Stimulated activated CD8-positive, alpha-beta memory T cell treated with anti-CD3 and anti-CD28 coated beads, Interleukin-15, amount 100 ng/mL, for 48 hours (primary cell): ENCODE measurements around the gene CHCHD4.

ENCODE experiments used
- DNase-seq, 2 donors: peaks; one replicate each; pipeline ENCODE4 v3.0.0-alpha.2; 2020; ENCODE audit warnings: low read depth in 2 of 2

Gene CHCHD4

GRCh38 chr3:14124615-14125192 is at the start of gene CHCHD4, which contains the start of gene TMEM43:
TSS of gene CHCHD4 (minus strand) at chr3:14124870. CDS start at chr3:14124676, 194 bp downstream.
TSS of gene TMEM43 (plus strand) at chr3:14125052. CDS start at chr3:14125194, 142 bp downstream.
- DNase-seq: peak; percentile 95 to 97

GRCh38 chr3:14172496-14172895 is 47.8 kb upstream of the CHCHD4 start:
- DNase-seq: no peak

- DNase-seq: no peak
Measured at GRCh38 chr3:14170531-14171159, 46.0 kb upstream of the CHCHD4 start.

GRCh38 chr3:14169871-14170270 is 45.2 kb upstream of the CHCHD4 start:
- DNase-seq: no peak

DNA sequence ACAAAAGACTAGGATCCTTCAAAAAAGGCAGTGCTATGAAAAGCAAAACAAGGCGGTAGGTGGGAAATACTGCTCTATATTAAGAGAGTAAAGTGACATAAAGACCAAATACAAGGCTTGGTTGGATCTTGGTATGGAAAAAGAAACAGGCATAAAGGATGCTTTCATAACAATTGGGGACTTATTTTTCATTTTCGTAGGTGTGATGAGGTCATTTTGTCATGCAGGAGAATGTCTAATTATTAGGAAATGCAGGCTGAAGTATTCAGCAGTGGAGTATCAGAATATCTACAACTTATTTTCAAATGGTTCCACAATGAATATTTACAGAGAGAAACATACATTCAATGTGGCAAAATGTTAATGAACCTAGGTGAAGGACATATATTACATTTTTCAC is 44.8 kb upstream of the CHCHD4 start:
- no peak for DNase-seq

GRCh38 chr3:14166877-14167603 is 42.4 kb upstream of the CHCHD4 start:
- no peak for DNase-seq

- no peak for DNase-seq
Measured at GRCh38 chr3:14162178-14162577, 37.5 kb upstream of the CHCHD4 start.

DNA sequence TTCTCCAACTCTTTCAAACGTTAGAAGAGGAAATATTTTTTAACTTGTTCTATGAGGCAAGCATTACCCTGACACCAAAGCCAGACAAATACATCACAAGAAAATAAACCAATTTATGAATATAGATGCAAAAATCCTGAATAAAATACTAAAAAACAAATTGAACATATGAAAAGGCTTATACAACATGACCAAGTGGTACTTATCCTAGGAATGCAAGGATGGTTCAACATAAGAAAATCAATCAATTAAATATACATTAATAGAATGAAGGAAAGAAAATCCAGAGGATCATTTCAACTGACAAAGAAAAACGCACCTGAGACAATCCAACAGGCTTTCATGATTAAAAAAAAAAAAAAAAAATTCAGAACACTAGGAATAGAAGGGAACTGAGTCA is 36.6 kb upstream of the CHCHD4 start:
- DNase-seq: no peak

GRCh38 chr3:14159426-14159825 is 34.8 kb upstream of the CHCHD4 start:
- no peak for DNase-seq

- no peak for DNase-seq
Measured at GRCh38 chr3:14158370-14158769, 33.7 kb upstream of the CHCHD4 start.

DNA sequence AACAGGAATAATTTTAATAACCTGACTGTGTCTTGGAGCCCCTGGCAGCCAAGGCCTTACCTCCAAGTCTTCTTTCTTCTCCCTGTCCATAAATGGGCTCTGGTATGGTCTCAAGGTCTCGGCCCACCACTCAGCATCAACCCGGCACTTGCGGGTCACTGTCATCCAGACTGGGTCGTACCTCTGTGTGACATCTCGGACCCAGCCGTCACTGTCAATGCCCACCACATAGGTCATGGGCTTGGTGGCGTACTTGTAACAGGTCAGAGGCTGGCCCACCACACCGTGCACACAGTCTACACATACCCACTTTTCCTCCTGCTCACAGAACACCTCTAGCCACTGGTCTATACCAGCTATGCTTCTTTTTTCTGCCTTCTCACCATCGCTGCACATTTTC is 33.3 kb upstream of the CHCHD4 start:
- no peak for DNase-seq

- no peak for DNase-seq
Measured at GRCh38 chr3:14156843-14157561, 32.3 kb upstream of the CHCHD4 start.

DNA sequence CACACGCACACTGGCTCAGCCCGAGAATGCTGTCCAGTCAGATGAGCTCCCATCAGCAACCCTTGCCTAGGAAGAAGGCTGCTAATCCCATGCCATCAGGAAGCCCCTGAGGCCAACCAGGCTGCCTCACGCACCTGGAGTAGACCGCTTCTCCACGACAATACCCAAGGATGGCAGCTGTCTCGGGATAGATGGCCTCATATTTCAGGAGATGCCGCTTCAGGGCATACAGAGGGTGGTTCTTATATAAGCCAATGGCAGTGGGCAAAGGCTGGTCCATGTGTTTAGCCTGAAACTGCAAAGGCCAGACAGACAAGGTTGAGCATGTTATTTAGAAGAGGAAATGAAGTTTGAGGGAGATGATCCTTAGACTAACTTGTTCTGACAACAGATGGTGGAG is 31.5 kb upstream of the CHCHD4 start:
- DNase-seq: no peak

DNA sequence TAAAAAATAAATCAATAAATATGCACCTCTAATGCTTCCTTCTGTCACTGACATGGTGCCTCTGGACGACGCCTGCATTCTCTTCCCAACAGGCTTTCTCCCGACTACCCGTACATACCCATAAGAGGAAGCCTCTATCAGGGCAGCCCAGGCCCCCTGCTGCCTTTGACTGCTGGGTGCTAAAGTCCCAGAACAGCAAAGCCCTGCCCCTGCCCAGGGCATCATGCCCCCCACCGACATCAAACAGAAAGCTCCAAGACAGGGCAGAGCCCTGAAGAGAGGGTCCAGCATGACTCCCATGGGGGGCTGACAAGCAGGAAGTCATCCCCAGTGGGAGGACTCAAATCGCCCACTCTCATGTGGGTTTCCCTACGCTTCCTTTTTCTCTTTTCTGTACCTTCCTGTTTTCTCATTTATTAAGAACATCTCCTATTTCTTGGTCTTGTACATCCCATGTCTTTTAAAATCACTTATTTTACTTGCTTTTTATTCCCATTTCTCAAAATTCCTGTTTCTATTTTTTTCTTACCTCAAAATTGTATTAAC is 30.3 kb upstream of the CHCHD4 start:
- no peak for DNase-seq

GRCh38 chr3:14154276-14154675 is 29.6 kb upstream of the CHCHD4 start:
- DNase-seq: no peak

DNA sequence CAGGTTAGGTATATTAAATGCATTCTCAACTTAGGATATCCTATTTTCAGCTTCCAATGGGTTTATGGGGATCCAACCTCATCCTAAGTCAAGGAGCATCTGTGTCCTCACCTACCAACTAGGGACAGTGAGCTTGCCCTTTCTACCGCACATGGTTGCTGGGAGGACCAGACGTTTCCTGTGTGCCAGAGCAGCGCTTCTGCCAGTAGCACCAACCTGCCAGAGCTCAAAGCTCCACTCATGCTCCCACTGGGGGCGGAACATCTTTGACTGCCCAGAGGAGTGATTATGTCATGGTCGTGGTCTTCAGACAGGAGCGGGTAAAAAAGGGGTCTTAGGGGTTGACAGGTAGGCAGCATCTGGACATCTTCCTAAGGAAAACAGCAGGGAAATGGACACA is 29.0 kb upstream of the CHCHD4 start:
- DNase-seq: no peak

DNA sequence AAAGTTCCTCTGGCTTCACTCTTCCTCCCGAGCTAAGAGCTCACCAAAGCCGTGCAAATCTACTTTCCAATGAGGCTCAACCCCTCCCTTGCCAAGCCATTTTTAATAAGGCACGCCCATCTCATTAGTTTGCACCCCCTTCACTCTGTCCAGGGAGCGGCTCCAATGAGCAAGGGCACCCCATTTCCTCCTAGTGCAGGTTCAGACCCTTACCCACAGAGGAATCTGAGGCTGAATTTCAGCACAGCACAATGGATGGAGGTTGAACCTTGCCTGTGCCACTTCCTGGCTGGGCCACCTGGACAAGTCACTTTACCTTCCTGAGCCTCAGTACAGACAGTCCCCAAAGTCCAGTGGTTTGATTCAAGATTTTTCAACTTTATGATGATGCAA is 28.3 kb upstream of the CHCHD4 start:
- DNase-seq: no peak

GRCh38 chr3:14152233-14152962 is 27.7 kb upstream of the CHCHD4 start:
- no peak for DNase-seq

GRCh38 chr3:14151471-14152083 is 26.9 kb upstream of the CHCHD4 start:
- no peak for DNase-seq

DNA sequence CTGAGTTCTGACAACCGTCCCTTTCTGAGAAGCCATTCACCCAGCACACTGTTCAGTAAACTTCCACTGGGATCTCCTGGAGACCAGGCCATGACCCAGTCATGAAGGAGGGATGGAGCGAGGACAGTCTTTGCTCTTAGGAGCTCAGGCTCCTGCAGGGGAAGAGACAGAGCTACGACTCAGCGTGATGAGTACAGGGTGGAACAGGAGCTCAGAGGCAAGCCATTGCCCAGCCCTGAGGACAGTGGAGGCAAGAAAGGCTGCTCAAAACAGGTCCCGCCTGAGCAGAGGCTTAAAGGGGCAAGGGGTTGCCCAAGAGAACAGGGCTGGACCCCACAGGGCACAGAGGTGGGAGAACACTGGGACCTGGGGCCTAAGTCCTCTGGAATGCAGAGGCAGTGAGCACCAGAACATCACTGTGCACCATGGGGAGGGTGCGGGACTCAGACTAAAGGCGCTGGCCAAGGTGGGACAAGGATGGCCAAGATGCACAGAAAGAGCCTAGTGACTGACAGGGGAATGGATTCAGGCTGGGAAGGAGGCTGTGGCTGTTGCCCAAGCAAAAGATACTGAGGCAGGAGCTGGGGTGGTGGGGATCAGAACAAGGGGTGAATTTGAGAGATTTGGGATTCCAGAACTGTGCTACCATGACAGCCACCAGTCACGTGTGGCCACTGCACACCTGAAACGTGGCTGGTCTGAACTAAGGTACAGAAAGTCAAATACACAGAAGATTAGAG is 26.0 kb upstream of the CHCHD4 start:
- DNase-seq: no peak
